Measurements from ENCODE around the gene MISP. TPM values are rescaled to one million over a fixed set of nuclear protein-coding genes. Genes with fewer than 3 reads are reported as not detected.

MISP gene
- polyA plus RNA-seq, 1 of the 3 experiments (the other 2 are of a cell fraction) = 0.08 TPM

DNA sequence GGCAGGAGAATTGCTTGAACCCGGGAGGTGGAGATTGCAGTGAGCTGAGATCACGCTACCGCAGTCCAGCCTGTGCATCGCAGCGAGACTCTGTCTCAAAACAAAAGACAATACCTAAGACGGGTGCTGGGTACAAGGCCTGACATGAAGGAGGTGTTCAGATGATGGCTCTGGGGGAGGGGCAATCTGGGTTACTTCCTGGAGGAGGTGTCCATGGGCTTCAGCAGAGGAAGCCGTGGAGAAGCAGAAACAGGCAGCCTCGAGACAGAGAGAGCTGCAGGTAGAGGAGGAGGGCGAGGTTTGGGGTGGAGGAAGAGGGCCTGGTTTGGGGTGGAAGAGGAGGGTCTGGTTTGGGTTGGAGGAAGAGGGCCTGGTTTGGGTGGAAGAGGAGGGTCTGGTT is 3.6 kb downstream of the MISP start:
- POLR2A ChIA-PET = no interaction called here

DNA sequence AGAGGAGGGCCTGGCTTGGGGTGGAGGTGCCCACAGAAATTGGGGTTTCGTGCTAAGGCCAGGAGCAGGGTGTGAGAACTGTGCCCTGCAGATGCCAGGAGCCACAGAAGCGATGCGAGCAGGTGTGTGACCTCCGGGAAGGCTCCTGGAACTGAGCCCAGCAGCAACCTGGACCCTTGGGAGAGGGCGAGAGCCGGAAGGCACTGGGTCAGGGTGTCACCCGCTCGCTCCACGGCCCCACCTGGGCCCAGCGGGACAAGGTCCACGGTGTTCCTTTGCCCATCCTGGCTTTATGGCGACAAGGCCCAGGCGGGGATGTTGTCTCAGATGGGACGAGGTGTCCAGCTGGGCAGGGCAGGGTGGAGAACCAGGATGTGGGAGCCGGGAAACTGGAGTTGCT is 4.2 kb downstream of the MISP start:
- H3K27me3 ChIP-seq (ENCODE audit: insufficient read depth) = no peaks in the 10 kb centered on the region
- H3F3A ChIP-seq (replicated peaks; ENCODE audit: insufficient read depth) = peaks cover 2% of the 10 kb centered on the region
- ChIA-PET CTCF (interaction anchor here (1.3 to 1.6 kb wide), 2 partner anchors 16 to 46 kb away, joined by 3 to 7 read pairs; no protein-coding TSS in a partner anchor), POLR2A (no interaction called here)
- no peak overlapping the region for H3K4me2 ChIP-seq
- H3K27ac ChIP-seq (ENCODE audit: low read depth in 2 of 2, low read length in 1 of 2) = no peak overlapping the region
- H2AFZ ChIP-seq (ENCODE audit: low read depth) = no peak overlapping the region
- no peaks in the 10 kb centered on the region for H3K4me1 ChIP-seq (ENCODE audit: control insufficient read depth in 1 of 2, insufficient read depth in 2 of 2, low read depth in 1 of 2, low read length in 1 of 2)
- H3K9me2 ChIP-seq = no peaks in the 10 kb centered on the region
- H3K4me3 ChIP-seq (ENCODE audit: low read depth in 2 of 2, low read length in 1 of 2) = no peak overlapping the region
- H3K9ac ChIP-seq = no peak overlapping the region
- WGBS (ENCODE audit: low lambda C conversion rate) = 96% methylated on average over 7 of the region's 15 CpGs
- H3K9me3 ChIP-seq = no peaks in the 10 kb centered on the region
- no peak for TF ChIP-seq GATA2 (CRISPR knock-in tag; IDR thresholded peaks at IDR 0.05)
- no peak for TF ChIP-seq ELF1 (IDR thresholded peaks at IDR 0.05)
- TF ChIP-seq SIN3A (IDR thresholded peaks at IDR 0.05; ENCODE audit: borderline replicate concordance, low read depth, low read length) = no peak
- TF ChIP-seq, protein P1, sequence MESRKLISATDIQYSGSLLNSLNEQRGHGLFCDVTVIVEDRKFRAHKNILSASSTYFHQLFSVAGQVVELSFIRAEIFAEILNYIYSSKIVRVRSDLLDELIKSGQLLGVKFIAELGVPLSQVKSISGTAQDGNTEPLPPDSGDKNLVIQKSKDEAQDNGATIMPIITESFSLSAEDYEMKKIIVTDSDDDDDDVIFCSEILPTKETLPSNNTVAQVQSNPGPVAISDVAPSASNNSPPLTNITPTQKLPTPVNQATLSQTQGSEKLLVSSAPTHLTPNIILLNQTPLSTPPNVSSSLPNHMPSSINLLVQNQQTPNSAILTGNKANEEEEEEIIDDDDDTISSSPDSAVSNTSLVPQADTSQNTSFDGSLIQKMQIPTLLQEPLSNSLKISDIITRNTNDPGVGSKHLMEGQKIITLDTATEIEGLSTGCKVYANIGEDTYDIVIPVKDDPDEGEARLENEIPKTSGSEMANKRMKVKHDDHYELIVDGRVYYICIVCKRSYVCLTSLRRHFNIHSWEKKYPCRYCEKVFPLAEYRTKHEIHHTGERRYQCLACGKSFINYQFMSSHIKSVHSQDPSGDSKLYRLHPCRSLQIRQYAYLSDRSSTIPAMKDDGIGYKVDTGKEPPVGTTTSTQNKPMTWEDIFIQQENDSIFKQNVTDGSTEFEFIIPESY (IDR thresholded peaks at IDR 0.05; ENCODE audit: borderline replicate concordance, low read depth) = no peak
- TF ChIP-seq YY1 (IDR thresholded peaks at IDR 0.05; ENCODE audit: low read depth) = no peak
- TF ChIP-seq, protein P2, sequence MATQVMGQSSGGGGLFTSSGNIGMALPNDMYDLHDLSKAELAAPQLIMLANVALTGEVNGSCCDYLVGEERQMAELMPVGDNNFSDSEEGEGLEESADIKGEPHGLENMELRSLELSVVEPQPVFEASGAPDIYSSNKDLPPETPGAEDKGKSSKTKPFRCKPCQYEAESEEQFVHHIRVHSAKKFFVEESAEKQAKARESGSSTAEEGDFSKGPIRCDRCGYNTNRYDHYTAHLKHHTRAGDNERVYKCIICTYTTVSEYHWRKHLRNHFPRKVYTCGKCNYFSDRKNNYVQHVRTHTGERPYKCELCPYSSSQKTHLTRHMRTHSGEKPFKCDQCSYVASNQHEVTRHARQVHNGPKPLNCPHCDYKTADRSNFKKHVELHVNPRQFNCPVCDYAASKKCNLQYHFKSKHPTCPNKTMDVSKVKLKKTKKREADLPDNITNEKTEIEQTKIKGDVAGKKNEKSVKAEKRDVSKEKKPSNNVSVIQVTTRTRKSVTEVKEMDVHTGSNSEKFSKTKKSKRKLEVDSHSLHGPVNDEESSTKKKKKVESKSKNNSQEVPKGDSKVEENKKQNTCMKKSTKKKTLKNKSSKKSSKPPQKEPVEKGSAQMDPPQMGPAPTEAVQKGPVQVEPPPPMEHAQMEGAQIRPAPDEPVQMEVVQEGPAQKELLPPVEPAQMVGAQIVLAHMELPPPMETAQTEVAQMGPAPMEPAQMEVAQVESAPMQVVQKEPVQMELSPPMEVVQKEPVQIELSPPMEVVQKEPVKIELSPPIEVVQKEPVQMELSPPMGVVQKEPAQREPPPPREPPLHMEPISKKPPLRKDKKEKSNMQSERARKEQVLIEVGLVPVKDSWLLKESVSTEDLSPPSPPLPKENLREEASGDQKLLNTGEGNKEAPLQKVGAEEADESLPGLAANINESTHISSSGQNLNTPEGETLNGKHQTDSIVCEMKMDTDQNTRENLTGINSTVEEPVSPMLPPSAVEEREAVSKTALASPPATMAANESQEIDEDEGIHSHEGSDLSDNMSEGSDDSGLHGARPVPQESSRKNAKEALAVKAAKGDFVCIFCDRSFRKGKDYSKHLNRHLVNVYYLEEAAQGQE (IDR thresholded peaks at IDR 0.05; ENCODE audit: low read depth, low read length) = no peak
- no peaks in the 10 kb centered on the region for H3K36me3 ChIP-seq (replicated peaks in 1 of 2; ENCODE audit: control insufficient read depth in 1 of 2, insufficient read depth in 2 of 2, low read length in 1 of 2)
- DNase-seq = no peak
- H3K79me2 ChIP-seq (ENCODE audit: insufficient read depth) = no peaks in the 10 kb centered on the region
- no peaks in the 10 kb centered on the region for H4K20me1 ChIP-seq (ENCODE audit: insufficient read depth)

More for the DNA sequence above, 3.6 kb downstream of the MISP start:
- H3F3A ChIP-seq (replicated peaks; ENCODE audit: insufficient read depth) = peaks cover 2% of the 10 kb centered on the region
- H3K27me3 ChIP-seq (ENCODE audit: insufficient read depth) = no peaks in the 10 kb centered on the region
- TF ChIP-seq PBX3 (IDR thresholded peaks at IDR 0.05) = no peak
- no peak for TF ChIP-seq TCF12 (IDR thresholded peaks at IDR 0.05)
- TF ChIP-seq EP300 (IDR thresholded peaks at IDR 0.05; ENCODE audit: borderline replicate concordance in 1 of 2, low read depth in 1 of 2, low read length in 1 of 2) = no peak
- no peak for TF ChIP-seq TEAD4 (IDR thresholded peaks at IDR 0.05; ENCODE audit: borderline replicate concordance, insufficient read depth)
- TF ChIP-seq MXI1 (IDR thresholded peaks at IDR 0.05; ENCODE audit: low read depth, low read length) = no peak
- DNase-seq = no peak
- H3K9ac ChIP-seq = no peak overlapping the region
- no peak overlapping the region for H3K4me2 ChIP-seq
- no peak overlapping the region for H3K27ac ChIP-seq (ENCODE audit: low read depth in 2 of 2, low read length in 1 of 2)
- no peaks in the 10 kb centered on the region for H3K9me3 ChIP-seq
- CTCF ChIA-PET = interaction anchor here (1.5 to 1.6 kb wide), 2 partner anchors 15 kb away, joined by 5 to 7 read pairs; no protein-coding TSS in a partner anchor
- H3K36me3 ChIP-seq (replicated peaks in 1 of 2; ENCODE audit: control insufficient read depth in 1 of 2, insufficient read depth in 2 of 2, low read length in 1 of 2) = no peaks in the 10 kb centered on the region
- H4K20me1 ChIP-seq (ENCODE audit: insufficient read depth) = no peaks in the 10 kb centered on the region
- H3K9me2 ChIP-seq = no peaks in the 10 kb centered on the region
- no peak overlapping the region for H2AFZ ChIP-seq (ENCODE audit: low read depth)
- WGBS (ENCODE audit: low lambda C conversion rate) = 86% methylated on average over 9 of the region's 9 CpGs
- no peaks in the 10 kb centered on the region for H3K4me1 ChIP-seq (ENCODE audit: control insufficient read depth in 1 of 2, insufficient read depth in 2 of 2, low read depth in 1 of 2, low read length in 1 of 2)
- no peaks in the 10 kb centered on the region for H3K79me2 ChIP-seq (ENCODE audit: insufficient read depth)
- no peak overlapping the region for H3K4me3 ChIP-seq (ENCODE audit: low read depth in 2 of 2, low read length in 1 of 2)

Data from SK-N-SH (cell line).